ENCODE results near the gene STOML1. TPM values are rescaled to one million over a fixed set of nuclear protein-coding genes. Genes with fewer than 3 reads are reported as not detected.

Gene STOML1
- total RNA-seq, 4 donors from 2014 or later: 0.75 to 14.6 (median 4.5) TPM

DNA sequence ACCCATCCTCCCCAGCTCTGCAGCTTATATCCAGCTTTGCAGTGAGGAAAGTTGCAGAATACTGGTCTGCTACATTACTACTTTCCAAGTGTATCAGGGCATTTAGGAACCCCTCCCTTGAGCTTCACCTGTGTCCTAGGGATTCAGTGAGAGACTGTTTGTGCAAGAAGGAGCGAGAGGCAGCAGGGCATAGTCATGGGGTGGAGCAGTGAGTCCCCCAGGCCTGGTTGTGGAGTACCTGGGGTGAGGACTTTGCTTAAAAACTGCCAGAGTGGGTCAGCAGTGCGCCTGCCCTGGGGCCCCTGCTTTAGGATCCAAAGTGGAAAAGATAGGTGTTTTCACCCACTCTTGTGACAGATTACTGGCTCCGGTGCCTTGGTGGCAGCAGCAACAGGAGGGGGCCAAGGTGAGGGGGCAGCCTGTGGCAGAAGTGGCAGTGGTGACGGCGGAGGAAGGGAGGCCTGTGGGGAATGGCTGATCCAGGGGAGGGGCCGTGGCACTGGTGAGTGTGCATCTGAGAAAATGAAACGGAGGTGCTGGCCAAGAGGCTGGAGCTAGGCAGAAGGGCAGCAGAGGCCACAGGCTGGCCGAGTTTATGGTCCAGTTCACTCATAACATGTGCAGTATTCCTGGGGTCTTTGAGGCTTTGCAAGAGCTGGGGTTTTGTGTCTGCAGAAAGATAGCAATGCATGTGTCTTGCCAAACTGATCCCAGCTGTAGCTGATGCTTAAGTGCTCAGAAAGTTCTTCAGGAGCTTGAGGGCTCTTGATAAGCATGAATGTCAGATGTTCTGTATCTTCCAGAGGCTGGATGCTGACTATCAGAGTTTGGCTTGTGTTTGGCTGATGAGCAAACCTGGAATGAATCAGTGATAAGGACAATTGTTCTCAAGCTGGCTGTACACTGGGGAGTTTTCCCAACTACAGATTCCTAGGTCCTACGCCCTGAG lies 46.9 kb upstream of the STOML1 start:
- in situ Hi-C loops (cut with MboI; ENCODE audit: low pct_ligation_motif_present in 1 of 4, low pct_unique_long_range_greater_than_20kb in 1 of 4, low sequenced_read_pairs in 3 of 4) (loop anchor here in 1 of 4 donors (10.0 kb wide), 1 partner anchor 54 kb away; no protein-coding TSS in a partner anchor), intact Hi-C loops (cut with DNase I; ENCODE audit: low total_unique reads) (loop anchor here (2.0 kb wide), 1 partner anchor 66 kb away; no protein-coding TSS in a partner anchor)
- H3K27me3 ChIP-seq: no peaks in the 10 kb centered on the region
- H3K4me1 ChIP-seq: peaks cover 2 to 21% (median 11%) of the 10 kb centered on the region in 4 donors
- 81% methylated on average over 8 of the region's 9 CpGs; no CpG with 5 or more reads in 1 of the 2 donors for WGBS, 2 donors (ENCODE audit: low coverage in 1 of 2)
- H3K4me3 ChIP-seq: no peak overlapping the region
- H3K27ac ChIP-seq: peak overlapping the region; percentile 6 to 76 (median 64)
- peaks cover 0 to 8% (median 0%) of the 10 kb centered on the region in 4 donors for H3K36me3 ChIP-seq
- H3K9me3 ChIP-seq: no peaks in the 10 kb centered on the region
- no peak for DNase-seq
- TF ChIP-seq EP300 (IDR thresholded peaks at IDR 0.05; ENCODE audit: low read depth) (no peak), POLR2A (IDR thresholded peaks at IDR 0.05) (no peak), POLR2AphosphoS5 (IDR thresholded peaks at IDR 0.05) (no peak)
- TF ChIP-seq, protein P1, sequence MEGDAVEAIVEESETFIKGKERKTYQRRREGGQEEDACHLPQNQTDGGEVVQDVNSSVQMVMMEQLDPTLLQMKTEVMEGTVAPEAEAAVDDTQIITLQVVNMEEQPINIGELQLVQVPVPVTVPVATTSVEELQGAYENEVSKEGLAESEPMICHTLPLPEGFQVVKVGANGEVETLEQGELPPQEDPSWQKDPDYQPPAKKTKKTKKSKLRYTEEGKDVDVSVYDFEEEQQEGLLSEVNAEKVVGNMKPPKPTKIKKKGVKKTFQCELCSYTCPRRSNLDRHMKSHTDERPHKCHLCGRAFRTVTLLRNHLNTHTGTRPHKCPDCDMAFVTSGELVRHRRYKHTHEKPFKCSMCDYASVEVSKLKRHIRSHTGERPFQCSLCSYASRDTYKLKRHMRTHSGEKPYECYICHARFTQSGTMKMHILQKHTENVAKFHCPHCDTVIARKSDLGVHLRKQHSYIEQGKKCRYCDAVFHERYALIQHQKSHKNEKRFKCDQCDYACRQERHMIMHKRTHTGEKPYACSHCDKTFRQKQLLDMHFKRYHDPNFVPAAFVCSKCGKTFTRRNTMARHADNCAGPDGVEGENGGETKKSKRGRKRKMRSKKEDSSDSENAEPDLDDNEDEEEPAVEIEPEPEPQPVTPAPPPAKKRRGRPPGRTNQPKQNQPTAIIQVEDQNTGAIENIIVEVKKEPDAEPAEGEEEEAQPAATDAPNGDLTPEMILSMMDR (IDR thresholded peaks at IDR 0.05): no peak

DNA sequence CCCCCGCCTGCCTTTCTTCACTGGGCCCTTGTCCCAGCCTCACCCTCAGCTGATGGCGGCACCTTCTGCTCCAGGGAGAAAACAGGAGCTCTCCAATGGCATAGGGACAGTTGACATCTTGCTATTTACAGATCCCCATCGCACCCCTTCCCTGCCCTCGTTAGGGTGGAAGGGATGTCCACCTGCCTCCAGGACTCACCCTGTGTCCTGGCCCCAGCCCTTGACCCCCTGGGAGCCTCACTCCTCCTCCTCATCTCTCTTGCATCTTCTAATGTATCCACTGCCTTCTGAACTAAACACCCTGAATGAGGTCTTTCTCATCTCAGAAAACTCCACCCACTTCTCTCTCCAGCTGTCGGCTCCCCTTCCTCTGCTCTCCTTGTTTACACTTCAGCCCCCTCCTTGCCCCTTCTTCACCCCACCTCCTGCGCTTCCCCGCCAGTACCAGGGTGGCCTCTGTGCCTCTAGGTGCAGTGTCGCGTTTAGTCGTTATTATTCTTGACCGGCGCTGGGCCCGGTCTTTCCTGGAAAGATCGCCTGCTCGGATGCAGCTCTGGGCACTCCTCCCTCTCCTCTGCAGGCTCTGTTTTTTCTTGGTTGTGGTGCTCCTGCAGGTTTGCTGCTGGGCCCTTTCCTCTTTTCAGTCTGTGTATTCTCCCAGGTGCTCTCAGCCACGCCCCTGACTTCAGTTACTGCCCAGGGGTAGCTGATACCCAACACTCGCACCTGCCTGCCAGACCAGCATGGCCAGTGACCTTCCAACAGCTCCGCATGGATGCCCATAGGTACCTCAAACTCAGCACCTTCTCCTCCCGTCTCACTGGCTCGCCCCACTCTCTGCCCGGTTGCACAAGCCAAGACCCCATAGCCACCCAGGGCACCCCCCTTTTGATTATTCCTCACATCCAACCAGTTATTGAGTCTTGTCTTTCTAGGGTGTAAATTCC lies 45.3 kb upstream of the STOML1 start:
- Histone ChIP-seq H3K4me3 (no peak overlapping the region), H3K36me3 (peaks cover 0 to 8% (median 0%) of the 10 kb centered on the region in 4 donors), H3K27ac (peak overlapping the region in 1 of 4 donors; percentile 34), H3K27me3 (no peaks in the 10 kb centered on the region), H3K9me3 (no peaks in the 10 kb centered on the region), H3K4me1 (peaks cover 2 to 21% (median 11%) of the 10 kb centered on the region in 4 donors)
- 63 to 79% methylated on average over 9 to 21 of the region's 21 CpGs for WGBS, 2 donors (ENCODE audit: low coverage in 1 of 2)
- intact Hi-C loops (cut with DNase I; ENCODE audit: low total_unique reads) (loop anchor here (2.0 kb wide), 1 partner anchor 65 kb away; no protein-coding TSS in a partner anchor), in situ Hi-C loops (cut with MboI; ENCODE audit: low pct_ligation_motif_present in 1 of 4, low pct_unique_long_range_greater_than_20kb in 1 of 4, low sequenced_read_pairs in 3 of 4) (loop anchor here in 1 of 4 donors (10.0 kb wide), 1 partner anchor 53 kb away; no protein-coding TSS in a partner anchor)
- DNase-seq: no peak
- no peak for TF ChIP-seq EP300 (IDR thresholded peaks at IDR 0.05; ENCODE audit: low read depth)
- TF ChIP-seq, protein P1 (IDR thresholded peaks at IDR 0.05): no peak
- no peak for TF ChIP-seq POLR2AphosphoS5 (IDR thresholded peaks at IDR 0.05)
- no peak for TF ChIP-seq POLR2A (IDR thresholded peaks at IDR 0.05)

DNA sequence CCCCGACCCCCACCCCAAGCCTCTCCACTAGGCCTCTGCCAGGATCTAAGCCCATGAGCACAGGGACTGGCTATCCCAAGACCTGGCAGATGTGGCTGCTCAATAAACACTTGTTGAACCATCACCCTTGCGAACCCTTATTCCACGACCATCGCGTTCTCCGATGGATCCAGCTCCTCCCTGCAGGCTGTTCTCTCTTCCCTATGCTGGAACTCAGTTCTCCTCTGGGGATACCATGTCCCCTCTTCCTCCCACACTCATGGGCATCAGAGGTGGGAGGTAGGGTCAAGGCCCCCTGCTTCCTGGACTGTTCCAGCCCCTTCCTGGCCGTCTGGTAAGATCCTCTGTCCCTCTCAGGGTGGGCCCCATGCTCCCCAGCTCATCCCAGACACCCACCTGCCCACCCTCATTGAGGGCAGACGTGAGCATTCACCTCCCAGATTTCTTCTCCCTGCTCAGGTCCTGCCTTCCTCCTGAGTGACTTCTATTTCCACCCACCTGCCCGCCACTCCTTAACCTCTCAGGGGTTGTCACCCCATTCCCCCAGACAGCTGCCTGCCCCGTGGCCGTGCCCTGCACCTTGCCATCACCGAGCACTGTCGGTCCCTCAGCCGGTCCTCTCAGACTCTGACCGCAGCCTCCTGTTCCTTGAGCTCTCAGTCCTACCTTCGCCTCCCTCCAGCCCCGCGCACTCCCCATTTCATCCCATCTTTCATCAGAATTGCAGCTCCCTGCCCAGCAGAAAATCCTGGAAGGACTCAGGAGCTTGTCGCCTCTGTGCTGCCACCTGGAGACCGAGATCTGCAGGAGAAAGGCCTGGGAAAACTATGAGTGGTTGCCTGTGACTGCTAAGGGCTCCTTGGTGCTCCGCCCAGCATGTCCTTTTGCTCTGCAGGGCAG lies 44.4 kb upstream of the STOML1 start:
- H3K4me1 ChIP-seq: peaks cover 2 to 21% (median 8%) of the 10 kb centered on the region in 4 donors
- no peaks in the 10 kb centered on the region for H3K9me3 ChIP-seq
- peak overlapping the region in 1 of 4 donors; percentile 34 for H3K27ac ChIP-seq
- WGBS, 2 donors (ENCODE audit: low coverage in 1 of 2): 78 to 83% methylated on average over 10 to 21 of the region's 21 CpGs
- no peaks in the 10 kb centered on the region for H3K27me3 ChIP-seq
- intact Hi-C loops (cut with DNase I; ENCODE audit: low total_unique reads) (no loop called here), in situ Hi-C loops (cut with MboI; ENCODE audit: low pct_ligation_motif_present in 1 of 4, low pct_unique_long_range_greater_than_20kb in 1 of 4, low sequenced_read_pairs in 3 of 4) (loop anchor here in 1 of 4 donors (10.0 kb wide), 1 partner anchor 52 kb away; no protein-coding TSS in a partner anchor)
- no peak overlapping the region for H3K4me3 ChIP-seq
- peaks cover 0 to 8% (median 0%) of the 10 kb centered on the region in 4 donors for H3K36me3 ChIP-seq
- peak; percentile 64 for DNase-seq
- TF ChIP-seq POLR2A (IDR thresholded peaks at IDR 0.05): no peak
- TF ChIP-seq, protein P1 (IDR thresholded peaks at IDR 0.05): peak; percentile 48 to 57 (median 52)
